ENCODE data around the gene ZBTB40.

Gene ZBTB40

DNA sequence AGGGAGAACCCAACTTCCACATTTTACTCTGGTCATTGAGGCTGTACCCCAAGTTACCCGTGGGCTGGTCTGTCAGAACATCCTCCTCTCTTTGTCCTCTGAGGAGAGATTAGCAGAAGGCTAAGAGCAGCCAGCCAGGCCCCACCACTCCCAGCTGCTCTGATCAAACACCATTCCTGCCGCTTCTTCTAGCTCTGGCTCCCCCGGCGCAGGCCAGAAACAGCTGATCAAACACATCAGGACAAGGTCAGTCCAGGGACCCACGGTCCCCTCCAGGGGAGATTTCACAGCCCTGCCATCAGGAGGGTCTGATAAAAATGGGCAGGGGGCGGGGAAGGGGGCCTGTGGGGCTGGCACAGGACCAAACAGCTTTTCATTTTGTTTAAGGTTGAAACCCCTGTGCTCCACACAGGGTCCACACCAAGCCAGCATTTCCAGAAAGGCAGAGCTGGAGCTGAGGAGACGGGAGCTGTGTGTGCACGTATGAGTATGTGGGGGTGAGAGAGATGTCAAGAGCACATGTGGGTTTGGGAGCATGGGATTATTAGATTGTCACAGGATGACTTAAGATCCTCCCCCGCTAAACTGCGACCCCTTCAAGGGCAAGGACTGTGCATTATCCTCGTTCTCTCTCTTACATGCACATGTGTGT is 81.7 kb downstream of the ZBTB40 start:
- H3K4me3 ChIP-seq (ENCODE audit: extremely low read depth, insufficient read depth, low read length, poor library complexity, severe bottlenecking), result no peak overlapping the region
- H3K36me3 ChIP-seq (ENCODE audit: control insufficient read depth, insufficient read depth, low read length), result peaks cover 10% of the 10 kb centered on the region
- H3K9me3 ChIP-seq (ENCODE audit: control insufficient read depth, low read length), result no peaks in the 10 kb centered on the region
- 88 to 94% methylated on average over 8 to 10 of the region's 11 CpGs for WGBS, 2 experiments (ENCODE audit: insufficient coverage in 2 of 2)
- H3K4me1 ChIP-seq (ENCODE audit: control insufficient read depth, insufficient read depth, low read length, poor library complexity, severe bottlenecking), result peaks cover 10% of the 10 kb centered on the region
- no peak overlapping the region for H3K27ac ChIP-seq (ENCODE audit: low read depth, low read length, severe bottlenecking)

DNA sequence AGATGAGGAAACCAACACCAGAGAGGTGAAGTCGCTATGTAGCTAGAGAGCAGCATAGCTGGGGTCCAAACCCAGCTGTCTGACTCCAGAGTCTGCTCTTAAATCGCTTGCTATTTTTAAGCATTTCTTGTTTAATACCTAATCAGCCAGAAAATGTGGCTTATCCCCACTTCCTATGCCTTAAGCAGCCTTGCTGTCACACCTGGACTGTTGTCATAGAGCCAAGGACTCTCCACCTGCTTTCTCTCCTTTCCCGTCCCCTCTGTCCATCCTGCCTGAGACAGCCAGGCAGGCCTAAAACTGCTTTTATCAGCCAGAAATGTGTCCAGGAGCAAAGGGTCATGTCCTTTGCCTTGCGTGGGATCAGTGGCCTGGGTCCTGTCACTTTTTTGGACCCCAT is 83.3 kb downstream of the ZBTB40 start:
- Histone ChIP-seq H3K4me1 (ENCODE audit: control insufficient read depth, insufficient read depth, low read length, poor library complexity, severe bottlenecking) (peaks cover 6% of the 10 kb centered on the region), H3K36me3 (ENCODE audit: control insufficient read depth, insufficient read depth, low read length) (peaks cover 3% of the 10 kb centered on the region), H3K4me3 (ENCODE audit: extremely low read depth, insufficient read depth, low read length, poor library complexity, severe bottlenecking) (no peak overlapping the region), H3K9me3 (ENCODE audit: control insufficient read depth, low read length) (no peaks in the 10 kb centered on the region), H3K27ac (ENCODE audit: low read depth, low read length, severe bottlenecking) (no peak overlapping the region)
- 93 to 95% methylated on average over 4 of the region's 4 CpGs for WGBS, 2 experiments (ENCODE audit: insufficient coverage in 2 of 2)

DNA sequence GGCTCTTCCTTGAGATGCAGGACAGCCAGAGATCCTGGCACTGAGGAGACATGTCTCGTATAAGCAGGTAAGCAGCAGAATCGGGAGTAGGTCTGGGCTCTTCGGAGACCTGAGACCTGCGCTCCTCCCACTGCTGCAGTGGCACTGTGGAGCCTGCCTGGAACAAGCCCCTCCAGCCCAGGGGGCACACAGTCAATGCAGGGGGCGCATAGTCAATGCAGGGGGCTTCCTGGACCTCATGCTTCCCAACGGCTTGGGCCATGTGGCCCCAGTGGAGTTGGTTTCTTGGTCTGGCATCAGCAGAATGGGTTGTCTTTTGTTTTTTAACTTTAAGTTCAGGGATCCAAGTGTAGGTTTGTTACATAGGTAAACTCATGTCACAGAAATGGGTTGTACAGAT is 83.7 kb downstream of the ZBTB40 start:
- Histone ChIP-seq H3K9me3 (ENCODE audit: control insufficient read depth, low read length) (no peaks in the 10 kb centered on the region), H3K27ac (ENCODE audit: low read depth, low read length, severe bottlenecking) (no peak overlapping the region)
- WGBS, 2 experiments (ENCODE audit: insufficient coverage in 2 of 2), result 85 to 95% methylated on average over 5 to 6 of the region's 6 CpGs

GRCh38 chr1:22536506-22536905 is 84.9 kb downstream of the ZBTB40 start:
- H3K4me1 ChIP-seq (ENCODE audit: control insufficient read depth, insufficient read depth, low read length, poor library complexity, severe bottlenecking), result no peaks in the 10 kb centered on the region

More for the DNA sequence above, 83.7 kb downstream of the ZBTB40 start:
- H3K4me1 ChIP-seq (ENCODE audit: control insufficient read depth, insufficient read depth, low read length, poor library complexity, severe bottlenecking), result peaks cover 2% of the 10 kb centered on the region
- H3K4me3 ChIP-seq (ENCODE audit: extremely low read depth, insufficient read depth, low read length, poor library complexity, severe bottlenecking), result no peak overlapping the region
- peaks cover 3% of the 10 kb centered on the region for H3K36me3 ChIP-seq (ENCODE audit: control insufficient read depth, insufficient read depth, low read length)

DNA sequence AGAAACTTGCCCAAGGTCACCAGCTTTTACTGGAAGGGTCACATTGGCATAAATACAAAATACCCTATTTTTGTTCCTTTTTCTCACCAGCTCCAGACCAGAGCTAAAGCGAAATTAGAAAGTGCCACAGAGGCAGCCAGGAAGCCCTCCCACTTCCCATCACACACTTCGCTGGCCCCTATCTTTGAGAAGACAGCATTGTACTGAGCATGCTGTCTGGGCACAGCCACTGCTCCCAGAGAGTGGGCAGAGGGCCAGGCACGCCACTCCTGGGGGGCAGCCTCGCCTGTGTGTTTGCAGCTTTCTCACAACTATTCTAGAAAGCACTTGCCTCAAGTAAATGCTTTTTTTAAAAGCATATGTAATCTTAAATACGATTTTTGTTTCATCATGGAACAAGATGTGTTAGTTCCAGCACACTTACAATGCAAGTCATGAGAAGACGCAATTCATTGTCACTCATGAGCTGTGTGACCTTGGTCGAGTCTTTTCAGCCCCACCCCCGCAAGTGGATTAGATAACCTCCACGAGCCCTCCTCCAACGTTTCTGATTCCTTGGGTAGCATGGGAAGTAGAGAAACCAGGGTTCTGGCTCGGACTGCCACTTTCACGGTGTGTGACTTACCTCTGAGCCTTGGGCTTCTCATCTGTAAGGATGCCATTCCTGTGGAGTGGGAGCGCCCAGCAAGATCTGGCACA is 85.9 kb downstream of the ZBTB40 start:
- Histone ChIP-seq H3K9me3 (ENCODE audit: control insufficient read depth, low read length) (no peaks in the 10 kb centered on the region), H3K4me3 (ENCODE audit: extremely low read depth, insufficient read depth, low read length, poor library complexity, severe bottlenecking) (no peak overlapping the region), H3K36me3 (ENCODE audit: control insufficient read depth, insufficient read depth, low read length) (peaks cover 3% of the 10 kb centered on the region), H3K4me1 (ENCODE audit: control insufficient read depth, insufficient read depth, low read length, poor library complexity, severe bottlenecking) (no peaks in the 10 kb centered on the region), H3K27ac (ENCODE audit: low read depth, low read length, severe bottlenecking) (no peak overlapping the region)
- 89 to 99% methylated on average over 8 to 12 of the region's 13 CpGs for WGBS, 2 experiments (ENCODE audit: insufficient coverage in 2 of 2)

More at GRCh38 chr1:22536506-22536905, 84.9 kb downstream of the ZBTB40 start:
- no peak overlapping the region for H3K4me3 ChIP-seq (ENCODE audit: extremely low read depth, insufficient read depth, low read length, poor library complexity, severe bottlenecking)
- no peak overlapping the region for H3K27ac ChIP-seq (ENCODE audit: low read depth, low read length, severe bottlenecking)
- WGBS, 2 experiments (ENCODE audit: insufficient coverage in 2 of 2), result 87 to 98% methylated on average over 6 of the region's 7 CpGs
- peaks cover 3% of the 10 kb centered on the region for H3K36me3 ChIP-seq (ENCODE audit: control insufficient read depth, insufficient read depth, low read length)
- no peaks in the 10 kb centered on the region for H3K9me3 ChIP-seq (ENCODE audit: control insufficient read depth, low read length)

DNA sequence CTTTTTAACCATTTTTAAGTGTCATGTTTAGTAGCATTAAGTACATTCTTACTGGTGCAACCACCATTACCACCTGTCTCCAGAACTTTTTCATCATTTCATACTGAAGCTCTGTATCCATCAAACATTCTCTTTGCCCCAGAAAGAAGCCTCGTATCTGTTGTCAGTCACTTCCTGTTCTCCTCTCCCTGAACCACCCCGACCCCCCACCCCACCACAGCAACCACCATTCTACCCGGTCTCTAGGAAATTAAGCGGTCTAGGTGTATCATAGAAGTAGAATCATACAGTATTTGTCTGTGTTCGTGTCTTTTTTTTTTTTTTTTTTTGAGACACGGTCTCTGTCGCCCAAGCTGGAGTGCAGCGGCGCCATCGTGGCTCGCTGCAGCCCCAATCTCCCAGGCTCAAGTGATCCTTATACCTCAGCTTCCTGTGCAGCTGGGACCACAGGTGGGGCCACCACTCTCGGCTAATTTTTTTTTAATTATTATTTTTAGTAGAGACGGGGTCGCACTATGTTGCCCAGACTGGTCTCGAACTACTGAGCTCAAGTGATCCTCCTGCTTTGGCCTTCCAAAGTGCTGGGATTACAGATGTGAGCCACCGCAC is 88.0 kb downstream of the ZBTB40 start:
- 96 to 97% methylated on average over 6 to 9 of the region's 16 CpGs for WGBS, 2 experiments (ENCODE audit: insufficient coverage in 2 of 2)
- no peaks in the 10 kb centered on the region for H3K9me3 ChIP-seq (ENCODE audit: control insufficient read depth, low read length)
- H3K36me3 ChIP-seq (ENCODE audit: control insufficient read depth, insufficient read depth, low read length), result no peaks in the 10 kb centered on the region
- no peak overlapping the region for H3K27ac ChIP-seq (ENCODE audit: low read depth, low read length, severe bottlenecking)
- H3K4me1 ChIP-seq (ENCODE audit: control insufficient read depth, insufficient read depth, low read length, poor library complexity, severe bottlenecking), result no peaks in the 10 kb centered on the region
- H3K4me3 ChIP-seq (ENCODE audit: extremely low read depth, insufficient read depth, low read length, poor library complexity, severe bottlenecking), result no peak overlapping the region

DNA sequence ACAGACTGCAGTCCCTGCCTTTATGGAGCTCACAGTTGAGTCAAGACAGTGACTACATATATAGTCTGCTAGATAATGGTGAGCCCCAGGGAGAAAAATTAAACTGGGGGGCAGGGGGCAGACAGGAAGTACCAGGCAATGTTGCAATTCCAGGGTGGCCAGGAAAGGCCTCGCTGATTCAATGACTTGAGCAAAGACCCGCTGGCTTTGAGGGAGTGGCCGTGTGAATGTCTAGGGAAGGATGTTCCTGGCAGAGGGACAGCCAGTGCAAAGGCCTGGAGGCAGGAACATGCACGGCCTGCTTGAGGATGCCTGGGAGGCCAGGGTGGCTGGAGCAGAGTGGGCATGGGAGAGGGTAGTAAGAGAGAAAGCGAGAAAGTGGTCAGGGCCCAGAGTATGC is 88.7 kb downstream of the ZBTB40 start:
- 85 to 91% methylated on average over 4 to 5 of the region's 5 CpGs for WGBS, 2 experiments (ENCODE audit: insufficient coverage in 2 of 2)
- Histone ChIP-seq H3K4me1 (ENCODE audit: control insufficient read depth, insufficient read depth, low read length, poor library complexity, severe bottlenecking) (no peaks in the 10 kb centered on the region), H3K36me3 (ENCODE audit: control insufficient read depth, insufficient read depth, low read length) (no peaks in the 10 kb centered on the region), H3K9me3 (ENCODE audit: control insufficient read depth, low read length) (no peaks in the 10 kb centered on the region), H3K4me3 (ENCODE audit: extremely low read depth, insufficient read depth, low read length, poor library complexity, severe bottlenecking) (no peak overlapping the region), H3K27ac (ENCODE audit: low read depth, low read length, severe bottlenecking) (no peak overlapping the region)

GRCh38 chr1:22542886-22543285 is 91.2 kb downstream of the ZBTB40 start:
- WGBS, 2 experiments (ENCODE audit: insufficient coverage in 2 of 2), result 90 to 93% methylated on average over 4 of the region's 9 CpGs
- no peaks in the 10 kb centered on the region for H3K4me1 ChIP-seq (ENCODE audit: control insufficient read depth, insufficient read depth, low read length, poor library complexity, severe bottlenecking)
- no peak overlapping the region for H3K4me3 ChIP-seq (ENCODE audit: extremely low read depth, insufficient read depth, low read length, poor library complexity, severe bottlenecking)
- no peaks in the 10 kb centered on the region for H3K9me3 ChIP-seq (ENCODE audit: control insufficient read depth, low read length)
- H3K27ac ChIP-seq (ENCODE audit: low read depth, low read length, severe bottlenecking), result no peak overlapping the region
- no peaks in the 10 kb centered on the region for H3K36me3 ChIP-seq (ENCODE audit: control insufficient read depth, insufficient read depth, low read length)

DNA sequence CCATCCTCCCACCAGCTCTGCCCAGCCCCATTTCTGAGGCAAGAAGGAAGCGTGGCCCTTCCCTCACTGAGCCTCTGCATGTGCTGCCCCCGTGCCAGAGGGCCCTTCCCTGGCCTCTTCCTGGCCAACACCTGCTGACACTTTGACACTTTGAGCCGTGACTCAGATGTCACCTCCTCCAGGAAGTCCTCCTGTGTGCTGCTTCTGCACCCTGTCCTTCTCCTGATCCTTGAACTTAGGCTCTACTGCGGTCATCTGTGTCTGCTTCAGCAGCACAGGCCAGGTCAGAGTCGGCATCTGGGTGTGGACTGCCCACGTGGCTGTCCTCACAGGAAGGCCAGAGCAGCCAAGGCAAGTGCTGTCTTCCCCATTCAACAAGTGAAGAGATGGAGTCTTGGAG is 92.0 kb downstream of the ZBTB40 start:
- H3K4me1 ChIP-seq (ENCODE audit: control insufficient read depth, insufficient read depth, low read length, poor library complexity, severe bottlenecking), result no peaks in the 10 kb centered on the region
- no peak overlapping the region for H3K27ac ChIP-seq (ENCODE audit: low read depth, low read length, severe bottlenecking)
- no peaks in the 10 kb centered on the region for H3K9me3 ChIP-seq (ENCODE audit: control insufficient read depth, low read length)
- H3K4me3 ChIP-seq (ENCODE audit: extremely low read depth, insufficient read depth, low read length, poor library complexity, severe bottlenecking), result no peak overlapping the region
- H3K36me3 ChIP-seq (ENCODE audit: control insufficient read depth, insufficient read depth, low read length), result no peaks in the 10 kb centered on the region
- WGBS, 2 experiments (ENCODE audit: insufficient coverage in 2 of 2), result 83 to 88% methylated on average over 6 of the region's 6 CpGs

GRCh38 chr1:22544606-22545005 is 93.0 kb downstream of the ZBTB40 start:
- Histone ChIP-seq H3K9me3 (ENCODE audit: control insufficient read depth, low read length) (no peaks in the 10 kb centered on the region), H3K4me3 (ENCODE audit: extremely low read depth, insufficient read depth, low read length, poor library complexity, severe bottlenecking) (no peak overlapping the region), H3K4me1 (ENCODE audit: control insufficient read depth, insufficient read depth, low read length, poor library complexity, severe bottlenecking) (no peaks in the 10 kb centered on the region), H3K27ac (ENCODE audit: low read depth, low read length, severe bottlenecking) (no peak overlapping the region), H3K36me3 (ENCODE audit: control insufficient read depth, insufficient read depth, low read length) (no peaks in the 10 kb centered on the region)
- 93 to 97% methylated on average over 12 of the region's 12 CpGs for WGBS, 2 experiments (ENCODE audit: insufficient coverage in 2 of 2)

- H3K4me1 ChIP-seq (ENCODE audit: control insufficient read depth, insufficient read depth, low read length, poor library complexity, severe bottlenecking), result no peaks in the 10 kb centered on the region
- no peaks in the 10 kb centered on the region for H3K36me3 ChIP-seq (ENCODE audit: control insufficient read depth, insufficient read depth, low read length)
- 79 to 87% methylated on average over 13 of the region's 13 CpGs for WGBS, 2 experiments (ENCODE audit: insufficient coverage in 2 of 2)
- H3K9me3 ChIP-seq (ENCODE audit: control insufficient read depth, low read length), result no peaks in the 10 kb centered on the region
- no peak overlapping the region for H3K4me3 ChIP-seq (ENCODE audit: extremely low read depth, insufficient read depth, low read length, poor library complexity, severe bottlenecking)
- H3K27ac ChIP-seq (ENCODE audit: low read depth, low read length, severe bottlenecking), result no peak overlapping the region
These were observed 93.5 kb downstream of the ZBTB40 start for GRCh38 chr1:22545141-22545540.

Measured in mesodermal cell (in vitro differentiated cells).